Fibroblast of skin of right quadriceps (primary cell): Measurements from ENCODE around the gene OR2A25.
"Not testable (repeated sequence)": the region's sequence is repeated elsewhere in the genome, so short reads cannot be mapped to it uniquely, and the experiment has no call there.

Experiments used
- DNase-seq: peaks from one replicate; pipeline ENCODE4 v3.0.0-alpha.2; 2013

OR2A25 gene, protein sequence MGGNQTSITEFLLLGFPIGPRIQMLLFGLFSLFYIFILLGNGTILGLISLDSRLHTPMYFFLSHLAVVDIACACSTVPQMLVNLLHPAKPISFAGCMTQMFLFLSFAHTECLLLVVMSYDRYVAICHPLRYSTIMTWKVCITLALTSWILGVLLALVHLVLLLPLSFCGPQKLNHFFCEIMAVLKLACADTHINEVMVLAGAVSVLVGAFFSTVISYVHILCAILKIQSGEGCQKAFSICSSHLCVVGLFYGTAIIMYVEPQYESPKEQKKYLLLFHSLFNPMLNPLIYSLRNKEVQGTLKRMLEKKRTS

DNA sequence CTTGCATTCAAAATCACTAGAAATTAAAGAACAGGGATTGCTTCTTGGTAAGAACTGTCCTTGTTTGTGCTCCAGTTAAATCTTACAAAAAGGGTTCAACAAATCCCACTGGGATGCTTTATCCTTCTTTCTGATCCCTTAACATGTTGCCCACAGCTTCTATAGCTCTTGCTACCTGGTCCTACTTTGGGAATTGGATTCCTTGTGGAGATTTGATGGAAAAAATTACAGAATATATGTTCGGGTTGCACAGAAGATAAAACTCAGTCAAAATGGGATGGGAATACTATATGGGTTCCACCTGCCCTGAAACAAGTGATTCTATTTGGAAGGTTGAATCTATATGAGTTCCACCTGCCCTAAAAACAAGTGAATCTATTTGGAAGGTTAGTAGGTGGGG lies at the start of gene OR2A25:
Gene OR2A25, plus strand, starts transcription at position 301 of the 400 bp plus-strand sequence. CDS start 4,409 bp downstream, outside the sequence.
- no peak for DNase-seq

DNA sequence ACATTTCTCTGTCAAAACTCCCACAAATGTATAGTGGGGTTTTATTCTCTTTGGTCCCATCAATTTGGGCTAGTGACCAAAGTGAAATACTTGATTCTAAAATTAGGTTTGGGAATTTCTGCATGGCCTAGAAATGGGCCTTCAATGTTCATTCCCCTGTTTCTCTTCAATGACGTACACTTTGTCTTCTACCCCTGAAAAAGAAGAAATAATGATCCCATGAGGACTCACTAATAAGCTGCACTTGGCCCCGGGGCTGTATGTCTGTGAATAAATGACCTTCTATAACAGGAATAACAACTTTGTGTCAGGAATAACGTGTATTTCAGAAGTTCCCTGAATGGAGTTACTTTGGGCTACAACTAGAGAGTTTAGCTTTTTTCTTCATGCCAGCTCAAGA lies 49.3 kb upstream of the OR2A25 start:
- DNase-seq = no peak

DNA sequence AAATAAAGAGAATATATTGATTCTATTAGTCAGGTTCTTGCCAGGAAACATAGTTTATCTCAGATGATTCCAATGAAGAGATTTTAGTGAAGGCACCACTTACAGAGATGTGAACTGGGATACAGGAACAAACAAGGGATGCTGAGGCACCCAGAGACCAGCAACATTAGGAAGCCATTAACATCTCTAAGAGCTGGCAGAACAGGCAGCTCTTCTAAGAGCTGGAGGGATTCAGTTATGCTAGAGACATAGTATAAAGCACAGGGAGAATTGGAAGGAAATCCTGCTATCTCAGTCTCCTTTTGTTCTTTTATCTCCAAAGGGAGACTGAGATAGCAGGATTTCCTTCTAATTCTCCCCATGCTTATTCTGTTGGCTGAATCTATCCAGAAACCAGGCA lies 47.4 kb upstream of the OR2A25 start:
- DNase-seq = no peak

DNA sequence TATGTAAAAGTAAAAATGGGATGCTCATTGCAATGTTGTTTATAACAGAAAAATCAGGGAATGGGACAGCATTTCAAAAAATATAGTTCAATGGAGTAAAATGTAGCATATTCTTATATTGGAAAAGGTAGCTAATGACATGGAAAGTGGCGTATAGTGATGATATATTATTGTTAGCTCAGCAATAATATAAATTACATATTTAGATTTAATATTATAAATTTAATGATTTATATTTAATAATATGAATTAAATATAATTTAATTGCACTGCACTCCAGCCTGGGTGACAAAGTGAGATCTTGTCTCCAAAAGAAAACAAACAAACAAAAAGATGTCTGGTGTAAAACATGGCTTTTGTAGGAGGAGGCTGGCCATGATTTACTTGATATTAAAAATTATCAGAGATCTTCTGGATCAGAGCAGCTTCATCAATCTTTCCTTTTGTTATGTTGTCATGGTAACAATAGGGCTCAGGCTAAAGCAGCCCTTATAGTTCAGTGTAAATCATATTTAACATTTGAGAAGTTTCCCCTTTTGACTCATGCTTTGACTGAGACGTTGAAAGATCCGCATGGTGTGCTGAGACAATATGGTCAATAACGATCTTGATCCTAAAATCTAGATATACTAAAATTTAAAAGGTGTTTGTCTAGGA lies 46.3 kb upstream of the OR2A25 start:
- no peak for DNase-seq

DNA sequence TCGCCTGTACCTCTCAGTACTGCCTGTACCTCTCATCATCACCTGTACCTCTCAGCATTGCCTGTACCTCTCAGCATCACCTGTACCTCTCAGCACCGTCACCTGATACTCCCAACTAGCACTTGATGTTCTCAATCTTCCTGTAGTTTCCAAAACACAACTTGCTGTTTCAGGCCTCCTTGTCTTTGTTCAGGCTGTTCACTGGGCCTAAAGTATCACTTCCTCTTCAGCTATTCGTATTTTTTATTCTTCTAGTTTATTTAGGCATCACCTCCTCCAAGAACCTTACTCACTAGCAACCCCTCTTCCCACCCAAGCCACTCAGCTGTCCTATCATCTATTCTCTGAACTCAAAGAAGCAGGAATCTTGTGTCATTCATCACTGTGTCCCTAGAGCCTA lies 45.4 kb upstream of the OR2A25 start:
- no peak for DNase-seq

DNA sequence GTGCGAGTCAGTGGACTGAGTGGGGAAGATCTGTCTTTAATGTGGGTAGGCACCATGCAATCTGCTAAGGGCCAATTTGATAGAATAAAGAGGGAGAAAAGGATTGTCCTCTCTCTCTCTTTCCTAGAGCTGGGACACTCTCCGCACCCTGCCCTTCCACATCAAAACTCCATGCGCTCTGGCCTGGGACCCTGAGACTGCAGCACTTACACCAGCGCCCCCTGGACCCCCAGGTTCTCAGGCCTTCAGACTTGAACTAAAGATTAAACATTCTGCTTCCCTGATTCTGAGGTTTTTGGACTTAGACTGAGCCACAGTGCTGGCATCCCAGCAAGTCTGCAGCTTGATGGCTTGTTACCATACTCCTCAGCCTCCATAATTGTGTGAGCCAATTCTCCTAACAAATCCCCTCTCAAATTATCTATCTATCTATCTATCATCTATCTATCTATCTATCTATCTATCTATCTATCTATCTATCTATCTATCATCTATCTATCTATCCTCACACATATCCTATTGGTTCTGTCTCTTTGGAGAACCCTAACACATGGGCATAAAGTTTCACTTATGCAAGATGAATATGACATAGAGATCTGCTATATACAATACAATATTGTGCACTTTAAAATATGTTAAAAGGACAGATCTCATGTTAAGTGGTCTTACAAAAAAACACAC lies 43.3 kb upstream of the OR2A25 start:
- no peak for DNase-seq

DNA sequence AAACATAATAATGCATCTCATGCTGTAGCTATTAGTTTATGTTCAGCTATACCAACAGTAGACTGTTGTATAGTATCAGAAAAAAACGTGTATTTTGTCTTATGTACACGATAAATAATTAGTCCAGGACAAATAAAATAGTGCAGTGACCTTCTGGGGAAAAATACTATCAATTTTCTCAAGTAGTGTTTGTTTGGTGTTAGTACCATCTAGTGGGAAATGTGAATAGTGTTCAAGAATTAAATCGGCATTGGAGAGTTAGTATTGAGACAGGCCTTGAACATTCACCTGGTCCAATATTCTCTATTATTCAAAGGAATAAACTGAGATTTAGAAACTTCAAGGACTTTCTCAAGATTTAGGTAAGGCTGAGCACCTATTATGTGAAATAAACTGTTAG lies 42.5 kb upstream of the OR2A25 start:
- peak; percentile 6 for DNase-seq

DNA sequence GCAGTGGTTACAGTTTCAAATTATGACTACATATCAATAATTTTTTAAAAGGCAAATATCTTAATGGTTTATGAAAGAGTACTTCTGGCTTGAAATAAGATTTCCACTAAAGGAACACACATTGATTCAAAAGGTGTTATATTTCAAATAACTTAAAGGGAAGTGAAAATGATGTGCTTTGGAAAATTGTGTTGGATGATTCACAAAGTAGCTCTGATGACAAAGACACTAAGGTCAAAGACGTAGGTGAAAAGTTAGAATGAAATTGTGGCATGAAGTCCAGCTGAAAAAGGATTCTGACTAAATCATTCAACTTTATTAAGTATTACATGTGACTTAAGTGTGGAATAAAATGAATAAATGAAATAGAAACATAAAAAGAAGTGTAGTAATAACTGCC lies 41.6 kb upstream of the OR2A25 start:
- DNase-seq = no peak

DNA sequence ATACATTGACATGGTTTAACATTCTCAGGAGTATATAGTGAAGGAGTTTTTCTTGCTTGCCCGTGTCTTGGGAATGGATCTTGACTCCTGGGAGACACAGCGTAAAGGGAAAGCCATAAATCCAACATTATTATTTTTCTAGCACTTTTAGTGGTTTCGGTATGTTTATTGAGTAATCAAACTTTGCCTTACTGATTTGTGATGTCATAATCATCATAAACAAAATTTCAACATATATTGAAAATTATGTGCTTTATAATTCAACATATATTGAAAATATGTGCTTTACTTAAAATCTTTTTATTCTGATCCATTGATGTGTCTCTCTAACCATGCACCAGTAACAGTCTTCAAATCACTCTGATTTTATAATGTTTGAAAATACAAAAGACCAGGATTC lies 41.1 kb upstream of the OR2A25 start:
- DNase-seq = no peak

DNA sequence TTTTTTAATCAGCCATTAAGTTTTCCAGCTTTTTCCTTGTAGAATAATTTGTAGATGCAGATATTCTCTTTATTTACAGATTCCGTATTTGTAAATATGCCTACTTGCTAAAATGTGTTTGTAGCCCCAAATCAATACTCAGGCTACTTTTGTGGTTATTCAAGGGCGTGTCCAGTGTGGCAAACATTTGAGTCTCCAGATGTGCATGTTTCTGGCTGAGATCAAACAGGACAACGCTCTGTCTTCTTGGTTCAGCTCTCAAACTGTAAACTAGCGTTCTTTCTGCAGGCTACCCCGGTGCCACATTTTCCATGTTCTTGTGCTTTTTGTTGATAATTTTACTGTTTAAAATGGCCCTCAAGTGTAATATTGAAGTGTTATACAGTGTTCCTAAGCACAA lies 37.1 kb upstream of the OR2A25 start:
- no peak for DNase-seq

DNA sequence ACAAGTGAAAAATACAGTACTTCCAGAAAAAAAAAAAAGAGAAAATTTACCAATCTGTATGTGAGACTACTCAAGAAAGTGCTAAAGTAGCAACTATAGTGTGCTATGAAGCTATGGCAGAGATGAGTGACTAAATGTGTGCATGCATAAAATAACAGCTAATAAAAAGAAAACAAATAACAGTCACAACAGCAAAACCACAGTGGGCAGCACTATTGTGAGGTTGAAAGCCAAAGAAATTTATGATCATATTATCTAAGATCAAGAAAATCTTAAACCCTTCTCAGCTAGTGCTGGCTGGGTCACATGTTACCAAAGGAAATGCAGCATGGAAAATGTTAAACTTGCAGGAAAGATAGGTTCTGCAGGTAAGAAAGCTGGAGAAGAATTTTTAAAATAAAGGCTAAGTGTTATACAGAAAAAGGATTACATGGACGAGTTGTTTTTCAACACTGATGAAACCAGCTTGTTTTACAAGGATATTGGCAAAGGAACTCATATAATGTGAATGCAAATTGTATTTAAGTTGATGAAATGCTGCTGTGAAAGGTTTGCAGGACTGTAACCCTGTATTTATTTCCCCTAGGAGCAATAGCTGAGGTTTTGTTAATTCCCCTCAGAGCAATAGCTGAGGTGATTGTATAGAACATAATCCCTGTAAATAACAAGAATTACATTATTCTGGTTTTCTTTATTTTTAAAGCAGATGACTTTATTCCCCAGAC lies 36.5 kb upstream of the OR2A25 start:
- DNase-seq = no peak

DNA sequence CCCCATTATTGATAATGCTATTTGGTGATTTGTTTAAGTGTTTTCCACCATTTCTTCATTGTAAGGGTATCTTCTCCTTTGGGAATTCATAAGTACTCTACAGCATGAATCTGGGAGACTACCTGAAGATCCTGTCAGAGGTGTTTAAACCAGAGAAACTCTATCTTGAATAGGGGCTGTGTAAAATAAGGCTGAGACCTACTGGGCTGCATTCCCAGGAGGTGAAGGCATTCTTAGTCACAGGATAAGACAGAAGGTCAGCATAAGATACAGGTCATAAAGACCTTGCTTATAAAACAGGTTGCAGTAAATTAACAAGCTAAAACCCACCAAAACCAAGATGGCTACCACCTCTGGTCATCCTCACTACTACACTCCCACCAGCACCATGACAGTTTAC lies 34.2 kb upstream of the OR2A25 start:
- DNase-seq = no peak

DNA sequence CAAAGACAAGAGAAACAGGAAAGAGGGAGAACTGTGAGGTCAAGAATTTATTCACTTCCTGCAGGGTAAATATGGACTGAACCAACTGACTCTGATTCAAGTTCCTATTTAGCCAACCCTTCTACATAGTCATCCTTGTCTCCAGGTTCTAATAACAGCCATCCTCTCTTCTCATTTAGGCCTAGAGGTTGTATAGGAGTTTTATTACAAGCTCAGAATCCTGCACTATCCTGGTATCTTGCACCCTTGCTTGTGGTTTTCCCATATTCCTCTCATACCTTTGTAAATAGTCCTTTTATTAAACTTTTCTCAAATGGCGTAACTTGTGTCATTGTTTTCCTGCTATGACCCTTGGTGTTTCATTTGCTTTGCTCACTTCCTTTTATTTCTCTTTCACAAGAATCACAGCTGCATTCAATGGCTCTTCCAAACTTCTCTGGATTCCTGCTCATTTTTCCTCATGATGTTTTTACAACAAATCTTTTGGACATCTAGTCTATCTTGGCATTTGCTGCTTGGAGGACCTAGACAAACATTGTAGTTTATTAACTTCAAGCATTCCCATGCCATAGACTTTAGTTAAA lies 33.2 kb upstream of the OR2A25 start:
- no peak for DNase-seq

DNA sequence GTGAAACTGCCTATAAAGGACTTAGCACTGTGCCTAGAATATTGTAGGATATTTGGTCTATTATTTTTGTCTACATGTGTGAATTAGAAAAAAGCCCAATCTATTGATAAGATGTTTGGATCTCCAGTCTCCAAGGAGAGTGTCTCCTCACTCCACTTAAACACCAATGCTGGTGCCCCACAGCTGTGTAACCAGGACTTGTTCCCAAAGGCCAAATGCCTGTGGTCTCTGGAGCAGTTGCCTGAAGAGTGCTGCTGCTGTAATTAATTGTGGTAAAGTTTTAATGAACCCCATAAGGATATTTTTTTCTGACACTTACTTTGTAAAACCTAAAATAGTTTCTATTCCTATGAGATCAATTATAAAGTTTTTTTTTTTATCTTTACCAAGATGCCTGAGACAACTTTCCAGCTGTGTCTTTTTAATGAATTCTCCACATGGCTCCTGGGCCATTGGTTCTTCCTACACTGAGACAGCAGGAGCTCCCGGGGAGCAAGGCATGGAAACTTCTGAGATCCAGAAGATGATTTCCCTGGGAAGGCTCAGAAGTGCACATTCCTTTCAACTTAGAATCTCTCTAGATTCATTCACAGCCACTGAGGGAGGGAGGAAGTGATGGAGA lies 32.1 kb upstream of the OR2A25 start:
- DNase-seq = no peak

DNA sequence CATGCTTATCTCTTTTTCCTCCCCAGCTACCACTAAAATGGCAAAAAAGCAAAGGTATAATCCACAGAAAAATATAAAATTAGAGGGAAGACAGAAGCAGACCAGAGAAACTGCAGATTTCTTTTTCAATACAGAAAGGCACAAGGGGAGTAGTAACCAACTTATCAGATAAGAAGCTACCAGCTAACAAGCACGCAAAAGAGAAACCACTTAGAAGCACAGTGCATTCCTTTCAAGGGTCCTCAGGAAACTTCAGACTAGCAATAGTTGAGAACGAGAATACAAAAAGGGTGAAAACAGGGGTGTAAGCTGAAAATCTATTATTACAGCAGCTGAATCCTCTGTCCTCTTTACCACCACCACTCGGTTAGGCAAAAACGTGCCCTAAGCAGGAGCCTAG lies 30.7 kb upstream of the OR2A25 start:
- DNase-seq = no peak

DNA sequence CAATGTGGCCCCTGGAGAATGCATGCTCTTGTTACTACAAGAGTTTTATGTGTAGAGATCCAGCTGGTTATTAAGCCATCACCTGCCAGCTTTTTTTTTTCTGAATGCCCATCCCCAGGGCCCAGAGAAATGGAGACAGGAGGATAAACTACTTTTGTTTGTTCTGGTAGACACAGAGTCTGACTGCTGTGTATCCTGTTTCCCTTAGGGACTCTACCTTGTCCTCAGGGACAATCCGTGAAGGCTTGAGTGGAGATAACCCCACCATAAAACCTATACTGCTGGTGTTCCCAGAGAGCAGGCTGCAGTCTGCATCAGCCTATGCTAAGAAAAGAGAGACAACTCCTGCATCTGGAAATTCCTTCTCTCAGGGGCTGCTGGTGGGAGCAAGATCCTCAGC lies 21.0 kb upstream of the OR2A25 start, which contains the start of gene OR2A5:
Gene OR2A5, plus strand, starts transcription at position 301 of the 400 bp plus-strand sequence. CDS start 1,454 bp downstream, outside the sequence.
- no peak for DNase-seq

DNA sequence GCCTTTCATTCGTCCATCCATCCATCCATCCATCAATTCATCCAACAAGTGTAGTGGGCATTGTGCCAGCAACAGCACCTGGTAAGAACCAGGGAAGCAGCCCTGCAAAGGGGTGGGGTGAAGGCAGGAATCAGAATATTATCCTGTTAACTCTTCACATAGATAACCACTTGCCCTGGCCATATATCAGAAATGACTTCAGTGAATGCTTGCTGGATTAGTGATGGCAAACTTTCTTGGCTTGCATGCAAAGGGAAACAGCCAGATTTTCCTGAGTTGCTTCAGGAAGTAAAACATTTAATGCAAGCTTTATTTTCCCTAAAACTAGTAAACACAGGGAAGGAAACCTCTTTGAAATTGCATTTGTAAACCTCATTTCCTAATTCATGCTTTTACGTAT lies 20.1 kb upstream of the OR2A25 start:
- DNase-seq = no peak

DNA sequence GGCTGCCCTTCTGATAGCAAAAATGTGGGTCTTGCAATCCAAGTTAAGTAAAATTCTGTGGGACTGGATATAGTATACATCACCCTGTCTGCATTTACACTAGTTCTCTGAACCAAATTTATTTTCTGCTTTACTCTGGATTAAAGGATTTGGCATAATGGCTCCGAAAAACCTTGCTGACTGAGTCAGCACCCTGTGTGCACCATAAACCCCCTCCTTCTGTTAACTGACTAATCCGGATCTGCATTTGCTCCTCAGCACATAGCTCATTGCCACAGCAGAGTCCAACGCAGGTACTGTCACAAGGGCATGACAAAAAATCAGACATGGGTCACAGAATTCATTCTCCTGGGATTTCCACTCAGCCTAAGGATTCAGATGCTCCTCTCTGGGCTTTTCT lies 19.5 kb upstream of the OR2A25 start:
- DNase-seq = no peak

DNA sequence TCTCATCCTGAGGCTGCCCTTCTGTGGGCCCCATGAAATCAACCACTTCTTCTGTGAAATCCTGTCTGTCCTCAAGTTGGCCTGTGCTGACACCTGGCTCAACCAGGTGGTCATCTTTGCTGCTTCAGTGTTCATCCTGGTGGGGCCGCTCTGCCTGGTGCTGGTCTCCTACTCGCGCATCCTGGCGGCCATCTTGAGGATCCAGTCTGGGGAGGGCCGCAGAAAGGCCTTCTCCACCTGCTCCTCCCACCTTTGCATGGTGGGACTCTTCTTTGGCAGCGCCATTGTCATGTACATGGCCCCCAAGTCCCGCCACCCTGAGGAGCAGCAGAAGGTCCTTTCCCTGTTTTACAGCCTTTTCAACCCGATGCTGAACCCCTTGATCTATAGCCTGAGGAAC lies 18.7 kb upstream of the OR2A25 start:
- not testable (repeated sequence) for DNase-seq

DNA sequence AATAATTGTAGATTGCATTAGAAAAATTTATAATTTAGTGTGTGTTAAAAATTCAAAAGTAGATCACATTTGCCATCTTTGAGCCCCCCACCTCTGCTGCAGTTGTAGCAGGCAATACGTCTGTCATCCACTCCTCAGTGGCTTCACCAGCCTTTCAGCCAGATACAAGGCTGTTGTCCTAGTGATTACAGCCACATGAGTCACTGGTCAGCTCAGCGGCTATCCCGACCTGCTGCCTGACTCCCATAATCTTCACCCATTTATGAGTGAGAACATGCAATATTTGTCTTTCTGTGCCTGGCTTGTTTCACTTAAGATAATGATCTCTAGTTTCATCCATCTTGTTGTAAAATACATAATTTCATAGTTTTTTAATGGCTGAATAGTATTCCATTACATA lies 11.7 kb upstream of the OR2A25 start:
- DNase-seq = no peak

DNA sequence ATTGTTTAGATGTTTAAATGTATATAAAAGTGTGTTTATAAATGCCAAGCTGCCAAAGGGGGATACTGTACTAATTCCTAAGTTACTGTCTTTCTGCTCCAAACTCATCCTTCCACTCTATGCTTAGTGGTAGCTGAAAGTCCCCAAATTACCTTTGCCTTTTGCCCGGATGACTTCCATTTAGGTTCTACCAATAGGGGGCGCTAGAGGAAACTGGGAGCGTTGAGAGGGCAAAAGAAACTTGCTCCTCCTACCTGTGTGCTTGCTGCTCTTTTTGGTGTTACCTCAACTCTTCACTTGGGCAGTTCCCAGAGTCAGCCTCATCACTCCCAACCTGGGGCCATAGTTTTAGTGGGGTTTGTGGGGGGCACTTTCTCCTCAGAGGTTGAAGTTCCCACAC lies 5.9 kb upstream of the OR2A25 start:
- DNase-seq = no peak

DNA sequence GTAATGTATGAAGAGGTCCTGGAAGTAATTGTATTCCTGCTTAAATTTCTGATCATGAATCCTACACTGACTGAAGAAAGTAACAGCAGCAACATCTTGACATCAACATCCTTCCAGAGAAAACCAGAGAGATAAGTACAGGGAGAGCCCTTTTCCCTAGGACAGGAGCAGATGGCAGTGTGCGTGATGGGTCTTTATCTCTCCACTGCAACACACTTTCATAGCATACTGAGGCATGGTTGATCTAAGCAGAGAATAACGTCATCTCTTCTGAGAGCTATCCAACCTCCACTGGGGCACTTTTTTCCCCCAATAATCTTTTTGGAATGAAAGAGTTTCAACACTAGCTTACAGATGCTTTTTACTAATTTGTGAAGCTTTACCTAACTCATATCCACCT lies 342 bp downstream of the OR2A25 start:
- no peak for DNase-seq

DNA sequence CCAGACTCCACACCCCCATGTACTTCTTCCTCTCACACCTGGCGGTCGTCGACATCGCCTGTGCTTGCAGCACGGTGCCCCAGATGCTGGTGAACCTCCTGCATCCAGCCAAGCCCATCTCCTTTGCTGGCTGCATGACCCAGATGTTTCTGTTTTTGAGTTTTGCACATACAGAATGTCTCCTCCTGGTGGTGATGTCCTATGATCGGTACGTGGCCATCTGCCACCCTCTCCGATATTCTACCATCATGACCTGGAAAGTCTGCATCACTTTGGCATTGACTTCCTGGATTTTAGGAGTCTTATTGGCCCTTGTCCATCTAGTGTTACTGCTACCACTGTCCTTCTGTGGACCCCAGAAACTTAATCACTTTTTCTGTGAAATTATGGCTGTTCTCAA lies 4.8 kb downstream of the OR2A25 start:
- DNase-seq = no peak
